Measurements from ENCODE around the gene CCL8. TPM values are rescaled to one million over a fixed set of nuclear protein-coding genes. Genes with fewer than 3 reads are reported as not detected.

Gene CCL8
- total RNA-seq, 1 donor from 2014 or later = not detected

DNA sequence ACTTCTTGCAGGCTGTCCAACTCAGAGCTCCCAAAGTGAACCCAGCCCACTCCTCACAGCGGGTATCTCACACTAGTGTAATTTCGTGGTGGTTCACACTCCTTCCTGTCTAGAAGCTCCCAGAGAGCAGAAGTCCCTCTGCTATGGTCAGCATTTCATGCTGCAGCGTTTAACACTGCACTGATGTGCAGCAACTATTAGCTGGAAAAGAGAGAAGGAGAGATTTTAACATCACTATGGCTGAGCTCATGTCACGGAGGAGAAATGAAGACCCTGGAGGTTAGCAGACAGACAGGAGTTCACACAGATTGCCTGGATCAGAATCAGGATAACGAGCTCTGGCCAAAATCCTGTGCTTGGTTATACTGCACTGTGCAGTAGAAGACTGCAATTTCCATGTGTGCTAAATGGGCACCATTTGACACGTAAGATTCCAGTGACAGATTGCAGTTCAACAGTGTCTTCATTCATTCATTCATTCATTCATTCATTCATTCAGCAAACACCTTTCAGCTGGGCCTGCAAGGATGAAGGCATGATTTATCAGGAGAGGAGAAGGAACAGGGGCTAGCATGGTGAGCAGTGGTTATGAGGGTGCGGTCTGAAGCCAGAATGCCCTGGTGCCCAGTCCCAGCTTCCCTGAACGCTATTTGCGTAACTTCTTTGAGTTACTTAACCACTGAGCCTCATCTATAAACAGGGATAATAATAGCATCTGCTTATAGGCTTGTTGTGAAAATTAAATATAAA, 49.1 kb downstream of the CCL8 start:
- no peak overlapping the region for H3K27ac Mint-ChIP-seq
- H3K9me3 Mint-ChIP-seq (ENCODE audit: low read depth) = no peaks in the 10 kb centered on the region
- no peaks in the 10 kb centered on the region for H3K36me3 Mint-ChIP-seq (ENCODE audit: insufficient read depth)
- TF ChIP-seq, protein P1, sequence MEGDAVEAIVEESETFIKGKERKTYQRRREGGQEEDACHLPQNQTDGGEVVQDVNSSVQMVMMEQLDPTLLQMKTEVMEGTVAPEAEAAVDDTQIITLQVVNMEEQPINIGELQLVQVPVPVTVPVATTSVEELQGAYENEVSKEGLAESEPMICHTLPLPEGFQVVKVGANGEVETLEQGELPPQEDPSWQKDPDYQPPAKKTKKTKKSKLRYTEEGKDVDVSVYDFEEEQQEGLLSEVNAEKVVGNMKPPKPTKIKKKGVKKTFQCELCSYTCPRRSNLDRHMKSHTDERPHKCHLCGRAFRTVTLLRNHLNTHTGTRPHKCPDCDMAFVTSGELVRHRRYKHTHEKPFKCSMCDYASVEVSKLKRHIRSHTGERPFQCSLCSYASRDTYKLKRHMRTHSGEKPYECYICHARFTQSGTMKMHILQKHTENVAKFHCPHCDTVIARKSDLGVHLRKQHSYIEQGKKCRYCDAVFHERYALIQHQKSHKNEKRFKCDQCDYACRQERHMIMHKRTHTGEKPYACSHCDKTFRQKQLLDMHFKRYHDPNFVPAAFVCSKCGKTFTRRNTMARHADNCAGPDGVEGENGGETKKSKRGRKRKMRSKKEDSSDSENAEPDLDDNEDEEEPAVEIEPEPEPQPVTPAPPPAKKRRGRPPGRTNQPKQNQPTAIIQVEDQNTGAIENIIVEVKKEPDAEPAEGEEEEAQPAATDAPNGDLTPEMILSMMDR (IDR thresholded peaks at IDR 0.05; ENCODE audit: unreplicated experiment) = no peak
- DNase-seq (ENCODE audit: low spot score, unreplicated experiment) = no peak
- peaks cover 9% of the 10 kb centered on the region for H3K27me3 Mint-ChIP-seq
- no peaks in the 10 kb centered on the region for H3K4me1 Mint-ChIP-seq (ENCODE audit: low read depth)
- no peak overlapping the region for H3K4me3 Mint-ChIP-seq (ENCODE audit: low read depth)

DNA sequence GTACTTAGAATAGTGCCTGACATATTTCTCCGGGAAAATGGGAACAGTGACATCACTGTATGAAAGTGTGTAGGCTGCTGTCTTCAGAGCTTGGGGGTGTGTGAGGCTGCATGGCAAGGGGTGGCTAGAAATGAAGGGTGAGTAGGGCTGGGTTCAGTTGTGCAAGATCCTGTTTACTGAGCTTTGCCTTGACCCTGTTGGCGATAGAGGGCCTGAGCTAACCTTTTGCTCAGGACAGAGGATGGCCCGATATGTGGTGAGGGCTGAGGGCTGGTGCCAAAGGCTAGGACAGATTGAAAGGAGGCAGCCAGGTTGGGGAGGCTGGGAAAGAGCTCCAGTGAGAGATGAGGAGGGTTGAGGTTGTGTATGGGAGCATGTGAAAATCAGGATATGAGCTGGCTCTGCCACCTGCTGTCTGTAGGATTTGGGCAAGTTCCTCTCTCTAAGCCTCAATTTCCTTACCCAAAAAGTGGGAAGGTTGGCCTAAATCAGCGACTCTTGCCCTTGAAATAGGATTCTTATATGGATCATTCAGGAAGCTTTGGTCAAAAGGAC, 49.8 kb downstream of the CCL8 start:
- Mint-ChIP-seq H3K9me3 (ENCODE audit: low read depth) (no peaks in the 10 kb centered on the region), H3K36me3 (ENCODE audit: insufficient read depth) (no peaks in the 10 kb centered on the region), H3K27ac (no peak overlapping the region), H3K27me3 (peaks cover 9% of the 10 kb centered on the region), H3K4me3 (ENCODE audit: low read depth) (no peak overlapping the region), H3K4me1 (ENCODE audit: low read depth) (no peaks in the 10 kb centered on the region)
- DNase-seq (ENCODE audit: low spot score, unreplicated experiment) = no peak
- TF ChIP-seq, protein P1 (IDR thresholded peaks at IDR 0.05; ENCODE audit: unreplicated experiment) = no peak

DNA sequence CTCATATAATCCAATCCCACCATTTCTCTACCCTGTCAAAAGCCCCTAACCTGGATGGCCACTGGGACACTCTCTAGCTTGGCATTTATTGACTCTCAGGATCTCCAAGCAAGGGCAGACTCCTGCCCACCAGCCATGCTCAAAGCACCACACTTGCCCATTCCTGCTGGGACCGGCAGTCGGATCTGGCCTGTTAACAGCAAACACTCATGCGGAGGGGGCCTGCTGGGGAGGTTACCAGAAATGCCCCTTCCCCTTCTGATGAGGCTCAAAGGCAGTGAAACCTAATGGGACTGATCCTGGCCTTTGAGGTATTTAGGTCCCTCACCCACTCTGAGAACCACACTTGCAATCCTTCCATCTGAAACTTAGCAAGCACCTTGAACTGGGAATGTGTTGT, 50.3 kb downstream of the CCL8 start:
- TF ChIP-seq, protein P1 (IDR thresholded peaks at IDR 0.05; ENCODE audit: unreplicated experiment) = no peak
- no peaks in the 10 kb centered on the region for H3K36me3 Mint-ChIP-seq (ENCODE audit: insufficient read depth)
- H3K27ac Mint-ChIP-seq = no peak overlapping the region
- no peaks in the 10 kb centered on the region for H3K4me1 Mint-ChIP-seq (ENCODE audit: low read depth)
- DNase-seq (ENCODE audit: low spot score, unreplicated experiment) = no peak
- no peak overlapping the region for H3K4me3 Mint-ChIP-seq (ENCODE audit: low read depth)
- no peaks in the 10 kb centered on the region for H3K9me3 Mint-ChIP-seq (ENCODE audit: low read depth)
- peaks cover 9% of the 10 kb centered on the region for H3K27me3 Mint-ChIP-seq

DNA sequence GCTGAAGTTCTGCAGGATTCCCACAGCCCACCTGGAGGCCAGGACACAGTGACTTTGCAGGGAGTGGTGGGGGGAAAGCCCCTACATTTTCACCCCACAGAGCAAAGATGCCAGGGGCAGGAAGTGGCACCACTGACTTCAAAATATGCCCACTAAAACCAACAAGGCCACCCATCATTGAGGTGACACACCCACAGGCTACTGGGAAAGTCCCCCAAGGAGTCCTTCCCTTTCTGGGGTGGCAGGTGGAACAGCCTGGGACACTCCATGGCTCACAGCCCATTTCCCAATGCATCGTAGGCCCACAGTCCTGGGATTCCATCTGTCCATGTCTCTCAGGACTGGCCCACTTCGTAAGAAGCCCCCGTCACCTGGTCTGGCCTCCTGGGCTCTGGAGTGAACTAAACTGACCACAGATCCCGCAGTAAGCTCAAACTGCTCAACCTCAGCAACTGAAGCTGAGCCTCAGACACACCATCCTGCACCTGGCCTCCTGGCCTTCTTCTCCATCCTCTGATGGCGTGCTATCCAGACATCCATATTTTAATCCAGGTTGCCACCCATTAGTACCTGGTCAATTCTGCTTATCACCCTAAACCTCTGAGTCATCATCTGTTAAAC, 51.3 kb downstream of the CCL8 start:
- Mint-ChIP-seq H3K4me1 (ENCODE audit: low read depth) (no peaks in the 10 kb centered on the region), H3K9me3 (ENCODE audit: low read depth) (no peaks in the 10 kb centered on the region), H3K27ac (no peak overlapping the region), H3K4me3 (ENCODE audit: low read depth) (no peak overlapping the region), H3K36me3 (ENCODE audit: insufficient read depth) (no peaks in the 10 kb centered on the region), H3K27me3 (peaks cover 2% of the 10 kb centered on the region)
- TF ChIP-seq, protein P1 (IDR thresholded peaks at IDR 0.05; ENCODE audit: unreplicated experiment) = no peak
- no peak for DNase-seq (ENCODE audit: low spot score, unreplicated experiment)

DNA sequence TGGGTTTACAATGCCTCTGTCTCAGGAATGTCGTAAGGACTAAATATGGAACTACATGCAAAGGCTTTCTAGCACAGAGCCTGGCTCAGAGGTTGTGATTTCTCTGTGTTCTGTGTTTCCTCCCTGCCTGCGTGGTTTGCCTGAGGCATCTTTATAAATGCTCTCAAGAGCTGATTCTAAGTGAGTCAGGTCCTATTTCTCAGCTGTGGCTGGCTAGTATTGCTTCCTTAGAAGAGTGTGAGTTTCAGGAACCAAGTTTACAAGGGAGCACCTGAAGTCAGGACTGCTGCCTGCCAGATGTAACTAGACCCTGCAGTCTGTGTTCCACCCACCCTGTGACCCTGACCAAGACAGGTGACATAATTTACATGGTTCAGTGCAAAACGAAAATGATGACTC, 51.8 kb downstream of the CCL8 start:
- Mint-ChIP-seq H3K4me1 (ENCODE audit: low read depth) (no peaks in the 10 kb centered on the region), H3K36me3 (ENCODE audit: insufficient read depth) (no peaks in the 10 kb centered on the region), H3K27ac (no peak overlapping the region), H3K27me3 (peaks cover 2% of the 10 kb centered on the region), H3K9me3 (ENCODE audit: low read depth) (no peaks in the 10 kb centered on the region), H3K4me3 (ENCODE audit: low read depth) (no peak overlapping the region)
- no peak for DNase-seq (ENCODE audit: low spot score, unreplicated experiment)
- TF ChIP-seq, protein P1 (IDR thresholded peaks at IDR 0.05; ENCODE audit: unreplicated experiment) = no peak

Other genes with a start within 250 kb of the CCL8 start
- not detected in 2 replicates for gene CCL2, start 64.2 kb upstream of the CCL8 start, total RNA-seq
- gene CCL7, start 49.2 kb upstream of the CCL8 start, total RNA-seq = not detected in 2 replicates
- gene CCL11, start 33.7 kb upstream of the CCL8 start, total RNA-seq = not detected in 2 replicates
- not detected in 2 replicates for gene CCL13, start 37.0 kb downstream of the CCL8 start, total RNA-seq
- not detected in 2 replicates for gene CCL1, start 43.8 kb downstream of the CCL8 start, total RNA-seq